Midbrain (tissue), 1 donor: ENCODE data around the gene PPP1R13L.

Experiments
- DNase-seq: peaks from one replicate; lab custom pipeline; 2025; lab: John Stamatoyannopoulos, UW

The PPP1R13L gene

DNA sequence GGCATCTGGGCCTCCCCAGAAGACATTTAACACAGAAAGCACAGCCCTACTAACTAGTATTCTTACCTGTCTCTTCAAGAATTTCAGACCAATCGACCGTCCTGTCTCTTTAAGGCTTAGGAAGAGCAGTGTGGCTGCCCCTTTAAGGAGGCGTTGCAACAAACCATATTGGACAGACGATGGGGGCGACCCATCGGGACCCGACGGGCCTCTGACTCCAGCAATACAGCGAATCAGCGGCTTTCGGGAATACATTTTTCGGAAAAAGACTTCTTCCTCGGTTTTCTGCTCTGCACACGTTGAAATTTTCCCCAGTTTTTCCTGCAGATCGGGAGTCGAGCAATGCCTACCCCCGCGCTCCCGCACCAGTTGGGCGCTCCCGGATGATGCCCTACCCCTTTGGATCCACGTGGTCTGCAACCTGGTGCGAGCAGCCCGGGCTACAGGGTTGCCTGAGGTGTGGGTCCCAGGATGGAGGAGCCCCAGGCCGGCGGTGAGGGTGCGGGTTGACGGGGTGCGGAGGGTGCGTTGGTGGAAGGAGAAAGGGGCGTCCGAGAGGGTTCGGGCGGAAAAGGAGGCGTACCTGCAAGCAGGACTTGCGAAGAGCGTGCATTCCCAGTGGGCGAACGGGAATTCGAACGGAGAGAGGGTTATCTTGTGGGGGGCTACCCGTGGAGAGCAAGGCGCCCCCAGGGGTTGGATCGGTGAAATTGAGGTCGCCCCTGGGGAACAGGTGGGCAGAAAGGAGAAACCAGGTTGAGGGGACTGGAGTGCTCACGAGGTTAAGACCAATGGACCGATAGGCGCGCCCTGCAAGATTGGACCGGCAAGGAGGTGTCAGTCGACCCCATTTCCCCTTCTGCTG, 1.6 kb upstream of the PPP1R13L start, which contains the start of gene POLR1G:
TSS of gene POLR1G (plus strand) at position 419 of the 865 bp plus-strand sequence. CDS start at position 472, 53 bp downstream.
- peak; percentile 89 for DNase-seq

DNA sequence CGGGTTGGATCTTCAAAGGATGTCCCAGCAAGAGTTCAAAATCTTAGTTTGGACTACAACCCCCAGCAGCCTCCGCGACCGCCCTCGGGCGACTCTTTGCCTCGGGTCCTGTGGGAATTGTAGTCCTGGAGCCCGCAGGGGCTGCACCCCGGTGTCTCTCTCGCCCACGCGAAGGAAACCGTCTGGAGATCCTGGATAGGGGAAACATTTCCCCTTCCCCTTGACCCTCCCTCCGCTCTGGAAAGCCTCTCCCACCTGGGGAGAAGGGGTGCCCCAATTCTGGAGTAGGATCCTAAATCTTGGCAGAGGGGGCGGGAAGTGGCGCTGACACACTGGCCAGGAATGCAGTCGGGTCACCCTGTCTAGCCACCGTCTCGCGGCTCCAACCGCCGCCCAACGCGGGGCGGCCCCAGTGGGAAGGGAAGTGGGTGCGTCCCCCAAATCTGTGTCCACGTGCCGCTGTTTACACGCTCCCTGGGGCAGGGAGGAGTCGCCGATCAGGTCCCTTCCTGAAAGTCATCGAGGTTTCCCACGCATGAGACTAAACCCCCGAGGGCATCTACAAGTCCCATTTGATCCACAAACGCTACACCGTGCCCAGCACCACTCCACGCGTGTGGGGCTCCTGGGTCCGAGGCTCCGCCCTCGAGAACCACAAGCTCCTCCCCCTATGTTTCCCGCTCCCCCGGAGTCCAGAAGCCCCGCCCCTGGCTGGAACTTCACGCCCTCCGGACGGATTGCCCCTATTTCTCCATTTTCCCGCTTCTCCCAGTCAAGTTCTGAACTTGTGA, 761 bp upstream of the PPP1R13L start:
- peak; percentile 89 for DNase-seq

DNA sequence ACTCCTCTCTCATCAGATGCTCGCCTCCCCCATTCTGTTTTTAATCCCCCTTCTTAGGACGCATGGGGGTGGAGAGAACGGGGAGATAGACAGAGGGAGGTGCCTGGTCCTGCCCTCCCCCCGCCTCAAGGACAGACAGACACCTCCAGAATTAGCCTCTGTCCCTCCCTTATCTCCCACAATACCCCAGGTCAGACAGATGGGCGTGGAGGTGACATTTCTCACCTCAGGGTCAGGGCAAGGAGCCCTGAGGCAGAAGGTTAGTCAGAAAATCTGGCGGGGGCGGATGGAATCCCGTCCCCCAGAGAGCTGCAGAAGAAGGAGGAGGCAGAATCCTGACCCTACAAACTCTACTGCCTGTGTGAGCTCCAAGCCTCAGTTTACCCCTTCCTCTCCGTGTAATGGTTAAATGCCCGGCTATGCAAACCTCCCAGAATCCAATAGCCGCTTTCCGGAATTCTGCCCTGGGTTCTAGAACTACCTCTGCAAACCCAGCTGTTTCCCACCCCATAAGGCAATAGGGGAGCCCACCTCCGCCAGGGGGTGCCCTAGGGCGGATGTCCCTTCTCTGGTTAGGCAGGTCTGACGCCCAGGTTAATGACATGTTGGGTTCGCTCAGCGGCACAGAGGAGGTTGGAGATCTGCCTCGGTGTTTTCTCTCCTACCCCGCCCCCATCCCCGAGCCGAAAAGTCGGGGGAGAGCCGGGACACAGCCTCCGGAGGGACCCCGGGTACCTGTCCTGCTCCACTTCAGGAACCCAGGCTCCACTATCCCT, 900 bp downstream of the PPP1R13L start:
- no peak for DNase-seq

DNA sequence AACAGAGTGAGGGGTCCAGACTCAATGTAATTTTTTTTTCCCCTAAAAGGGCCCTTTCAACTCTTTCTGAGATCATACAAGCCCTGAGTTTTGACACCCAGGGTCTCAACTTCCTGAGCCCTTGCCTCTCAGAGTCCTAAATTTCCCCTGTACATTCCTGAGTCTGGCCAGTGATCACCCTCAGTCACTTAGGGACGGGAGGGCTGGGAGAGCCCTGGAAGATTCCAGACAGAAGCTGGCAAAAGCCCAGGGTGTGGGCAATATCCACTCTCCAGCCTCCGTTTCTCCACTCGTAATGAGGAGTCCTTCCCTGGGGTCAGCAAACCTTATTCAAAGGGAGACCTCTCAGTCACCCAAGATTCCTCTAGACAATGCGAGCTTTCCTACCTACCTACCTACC, 1.6 kb downstream of the PPP1R13L start:
- DNase-seq, result no peak

DNA sequence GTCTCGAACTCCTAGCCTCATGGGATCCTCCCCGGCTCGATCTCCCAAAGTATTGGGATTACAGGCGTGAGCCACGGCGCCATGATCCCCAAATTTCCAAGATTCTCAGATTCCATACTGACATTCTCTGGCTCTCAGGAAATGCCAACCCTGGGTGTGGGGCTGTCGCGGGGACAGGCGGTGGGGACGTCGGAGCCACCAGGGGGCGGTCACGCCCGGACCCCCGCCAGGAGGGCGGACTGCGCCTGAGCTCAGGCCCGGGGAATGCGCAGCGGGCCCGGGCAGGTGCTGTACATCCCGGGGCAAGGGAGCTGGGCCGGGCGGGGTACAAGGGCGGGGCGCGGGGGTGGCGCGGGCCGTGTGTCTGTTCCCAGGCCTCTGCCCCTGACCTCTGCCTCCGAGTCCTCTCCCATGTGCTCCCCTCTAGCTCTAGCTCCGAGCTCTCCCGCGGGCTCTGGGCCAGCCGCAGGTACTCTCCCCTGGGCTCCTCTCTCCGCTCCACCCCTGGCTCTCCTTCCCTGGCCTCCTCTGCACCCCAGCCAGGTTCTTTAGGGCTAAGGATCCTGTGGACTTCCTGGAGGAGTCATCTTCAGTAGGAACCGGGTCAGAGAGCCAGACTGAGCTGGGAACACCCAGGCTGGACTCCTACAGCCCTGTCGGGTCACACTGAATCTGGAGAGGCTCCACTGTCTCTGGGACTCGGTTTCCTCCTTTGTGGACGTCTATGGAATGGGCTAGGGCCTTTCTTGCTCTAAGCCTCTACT, 2.4 kb downstream of the PPP1R13L start:
- no peak for DNase-seq

DNA sequence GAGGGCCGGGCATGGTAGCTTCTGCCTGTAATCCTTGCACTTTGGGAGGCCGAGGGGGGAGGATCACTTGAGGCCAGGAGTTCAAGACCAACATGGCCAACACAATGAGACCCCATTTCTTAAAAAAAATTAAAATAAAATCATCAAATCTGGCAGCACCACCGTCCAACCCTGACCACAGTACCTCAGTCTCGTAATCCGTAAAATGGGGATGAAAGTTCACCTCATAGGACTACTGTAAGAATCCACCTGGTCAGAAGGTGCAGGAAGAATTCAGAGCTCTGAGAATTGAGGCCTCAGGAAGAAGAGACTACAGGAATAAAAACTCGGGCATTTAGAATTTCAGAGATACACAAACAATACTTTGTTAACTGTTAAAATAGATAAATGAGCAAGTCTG, 3.1 kb downstream of the PPP1R13L start:
- no peak for DNase-seq

DNA sequence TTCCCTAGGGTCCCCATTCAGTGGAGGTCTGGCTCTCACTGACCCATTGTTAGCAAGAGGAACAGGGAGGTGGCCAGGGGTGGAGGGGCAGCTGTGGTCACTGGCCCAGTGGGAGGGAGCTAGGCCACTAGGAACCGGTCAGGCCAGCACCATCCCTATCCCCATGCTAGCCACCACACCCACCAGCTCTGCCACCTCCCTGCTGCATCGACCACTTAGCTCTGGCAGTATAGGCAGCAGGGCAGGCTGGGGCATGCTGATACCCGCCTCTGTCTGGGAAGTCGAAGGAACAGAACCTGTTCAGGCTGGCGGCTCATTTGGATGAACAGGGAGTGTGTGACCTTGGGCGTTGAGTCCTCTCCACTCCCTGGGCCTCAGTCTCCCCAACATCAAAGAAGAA, 4.7 kb downstream of the PPP1R13L start:
- no peak for DNase-seq

DNA sequence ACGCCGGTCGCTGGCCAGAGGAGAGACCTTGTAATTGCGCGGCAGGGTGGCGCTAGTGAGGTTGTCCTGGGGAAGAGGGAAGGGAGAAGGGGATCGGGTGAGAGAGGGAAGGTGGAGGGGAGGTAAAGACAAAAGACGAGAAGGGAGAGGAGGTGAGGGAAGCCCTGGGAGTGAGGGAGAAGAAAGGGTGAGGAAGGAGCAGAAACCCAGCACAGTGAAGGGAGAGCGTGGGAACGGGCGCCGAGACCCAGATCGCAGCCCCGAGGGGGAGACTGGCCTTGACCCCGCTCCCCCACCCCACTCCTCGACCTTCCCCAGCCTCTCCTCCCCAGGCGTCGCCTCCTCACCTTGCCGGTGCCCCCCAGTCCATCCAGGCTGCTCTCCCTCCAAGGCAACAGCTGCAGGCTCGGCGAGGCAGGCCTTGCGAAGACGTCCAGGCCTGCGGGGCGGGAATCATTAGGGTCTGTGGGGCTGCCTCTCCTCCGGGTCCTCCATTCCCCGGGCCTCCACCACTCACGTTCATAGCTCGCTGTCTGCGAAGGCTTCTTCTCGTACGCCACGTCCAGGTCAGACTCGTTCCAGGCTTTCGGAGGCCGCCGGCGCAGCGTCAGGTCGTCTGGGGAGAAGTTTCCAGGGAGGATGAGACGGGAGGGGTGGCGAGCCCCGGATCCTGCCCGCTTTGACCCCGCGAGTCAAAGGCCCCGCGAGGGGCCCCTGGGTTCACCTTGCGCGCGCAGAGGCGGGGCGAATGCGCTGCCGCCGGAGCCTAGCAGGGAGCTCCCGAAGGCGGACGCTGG, 8.8 kb downstream of the PPP1R13L start:
- no peak for DNase-seq

DNA sequence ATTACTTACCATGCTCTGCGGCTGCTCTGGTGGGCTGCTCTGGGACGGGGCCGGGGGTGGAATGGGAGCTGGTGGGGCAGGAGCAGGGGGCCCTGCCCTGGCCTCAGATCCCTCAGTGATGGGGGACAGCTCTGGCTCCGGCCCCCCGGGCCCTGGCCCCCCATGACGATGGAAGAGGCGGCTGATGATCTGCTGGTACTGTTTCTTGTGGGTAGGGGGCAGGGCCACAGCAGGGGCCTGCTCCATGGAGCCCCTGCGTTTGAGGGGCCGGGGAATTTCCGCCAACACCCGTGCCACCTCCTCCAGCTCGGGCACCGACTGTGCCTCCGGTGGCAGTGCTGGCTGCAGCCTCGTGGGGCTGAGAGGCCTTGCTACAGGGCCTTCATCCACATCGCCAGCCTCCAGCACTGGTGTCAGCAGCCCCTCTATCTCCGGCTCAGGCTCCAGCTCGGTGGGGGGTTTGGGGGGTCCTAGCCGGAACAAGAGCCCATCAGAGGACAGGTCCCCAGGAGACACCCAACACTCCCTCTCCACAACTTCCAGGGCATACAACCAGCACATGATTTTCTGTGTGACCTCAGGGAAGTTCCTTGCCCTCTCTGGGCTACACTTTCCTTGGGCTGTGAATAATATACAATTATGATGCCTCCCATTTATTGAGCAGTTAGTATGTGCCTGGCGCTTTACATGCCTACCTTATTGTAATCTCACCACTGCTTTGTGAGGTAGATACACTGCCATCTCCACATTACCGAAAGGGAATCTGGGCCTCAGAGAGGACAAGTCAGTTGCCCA, 12.8 kb downstream of the PPP1R13L start:
- no peak for DNase-seq

DNA sequence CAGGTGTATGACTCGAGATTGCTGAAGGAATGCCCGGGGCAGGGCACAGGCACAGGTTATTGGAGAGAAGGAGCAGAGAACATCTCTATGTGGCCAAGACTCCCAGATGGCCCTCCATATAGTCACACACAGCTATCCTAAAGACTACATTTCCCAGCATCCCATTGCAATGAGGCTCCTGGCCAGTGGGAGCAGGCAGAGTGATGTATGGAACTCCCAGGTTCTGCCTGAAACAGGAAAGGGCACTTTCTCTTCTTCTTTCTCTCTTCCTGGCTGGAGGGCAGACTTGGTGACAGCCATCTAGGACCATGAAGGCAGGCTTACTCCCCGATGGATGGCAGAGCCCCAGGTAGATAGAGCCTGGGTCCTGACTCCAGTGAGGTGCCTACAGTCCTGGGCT, 13.5 kb downstream of the PPP1R13L start:
- no peak for DNase-seq

DNA sequence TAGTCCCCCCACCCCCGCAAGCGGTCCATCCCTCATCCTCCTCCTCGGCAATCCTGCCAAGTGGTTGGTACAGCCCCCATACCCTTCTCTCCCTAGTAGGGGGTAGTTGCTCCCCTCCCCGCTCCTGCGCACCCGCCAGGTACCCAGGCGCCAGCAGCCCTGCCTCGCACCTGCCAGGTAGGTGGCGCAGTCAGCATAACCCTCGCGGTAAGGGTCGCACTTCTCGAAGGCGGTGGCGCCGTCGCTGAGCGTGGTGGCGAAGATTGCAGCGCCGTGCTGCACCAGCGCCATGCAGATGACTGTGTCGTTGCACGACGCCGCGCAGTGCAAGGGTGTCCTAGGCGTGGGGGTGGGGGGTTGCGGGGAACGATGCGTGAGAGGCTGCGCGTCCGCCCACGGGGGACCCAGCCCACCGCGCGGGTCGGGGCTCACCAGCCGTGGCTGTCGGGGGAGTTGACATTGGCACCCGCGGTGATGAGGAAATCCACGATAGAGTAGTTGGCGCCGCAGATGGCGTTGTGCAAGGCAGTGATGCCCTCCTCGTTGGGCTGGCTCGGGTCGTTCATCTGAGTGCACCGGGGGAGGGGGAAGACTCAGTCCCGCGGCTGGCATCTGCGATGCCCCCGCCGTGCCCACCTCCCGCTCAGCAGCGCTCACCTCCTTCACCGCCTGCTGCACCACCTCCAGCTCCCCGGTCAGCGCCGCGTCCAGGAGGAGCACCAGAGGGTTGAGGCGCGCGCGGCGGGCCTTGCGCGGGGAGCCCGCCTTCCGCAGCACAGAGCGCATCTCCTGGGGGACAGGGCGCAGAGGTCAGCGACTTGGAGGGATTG, 19.3 kb downstream of the PPP1R13L start:
- DNase-seq, result no peak

DNA sequence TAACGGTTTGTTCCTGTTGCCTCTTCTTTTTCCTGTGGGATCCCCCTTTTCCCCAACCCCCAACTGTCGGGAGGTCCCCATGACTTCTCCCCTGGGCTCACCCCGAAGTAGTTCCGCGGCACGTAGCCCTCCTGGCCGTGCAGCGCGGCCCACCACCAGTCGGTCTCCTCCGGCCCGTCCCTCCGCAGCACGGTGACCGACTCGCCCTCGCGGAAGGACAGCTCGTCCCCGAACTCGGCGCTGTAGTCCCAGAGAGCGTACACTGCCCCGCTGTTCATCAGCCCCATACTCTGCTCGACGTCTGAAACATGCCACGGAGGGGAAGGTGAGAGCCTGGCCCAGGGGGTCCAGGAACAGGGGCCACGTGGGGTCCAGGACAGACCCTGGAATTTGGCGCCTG, 22.4 kb downstream of the PPP1R13L start:
- no peak for DNase-seq

DNA sequence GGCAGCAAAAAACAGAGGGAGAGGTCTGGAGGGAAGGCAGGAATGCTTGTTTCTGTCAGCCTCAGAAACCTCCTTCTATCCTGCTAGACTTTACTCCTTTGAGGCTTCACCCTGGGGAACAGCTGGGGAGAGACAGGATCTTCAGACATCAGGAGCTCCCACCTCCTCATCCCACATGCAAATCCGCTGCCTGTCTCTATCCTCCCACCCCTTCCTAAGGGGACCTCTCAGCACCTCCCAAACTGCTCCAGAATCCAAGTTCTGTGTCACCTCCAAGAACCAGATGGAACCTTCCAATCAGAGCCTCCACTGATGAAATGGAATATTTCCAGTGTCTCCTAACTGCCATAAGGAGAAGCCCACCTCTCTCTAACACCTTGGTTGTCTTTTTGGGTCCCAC, 24.8 kb downstream of the PPP1R13L start:
- DNase-seq, result no peak

DNA sequence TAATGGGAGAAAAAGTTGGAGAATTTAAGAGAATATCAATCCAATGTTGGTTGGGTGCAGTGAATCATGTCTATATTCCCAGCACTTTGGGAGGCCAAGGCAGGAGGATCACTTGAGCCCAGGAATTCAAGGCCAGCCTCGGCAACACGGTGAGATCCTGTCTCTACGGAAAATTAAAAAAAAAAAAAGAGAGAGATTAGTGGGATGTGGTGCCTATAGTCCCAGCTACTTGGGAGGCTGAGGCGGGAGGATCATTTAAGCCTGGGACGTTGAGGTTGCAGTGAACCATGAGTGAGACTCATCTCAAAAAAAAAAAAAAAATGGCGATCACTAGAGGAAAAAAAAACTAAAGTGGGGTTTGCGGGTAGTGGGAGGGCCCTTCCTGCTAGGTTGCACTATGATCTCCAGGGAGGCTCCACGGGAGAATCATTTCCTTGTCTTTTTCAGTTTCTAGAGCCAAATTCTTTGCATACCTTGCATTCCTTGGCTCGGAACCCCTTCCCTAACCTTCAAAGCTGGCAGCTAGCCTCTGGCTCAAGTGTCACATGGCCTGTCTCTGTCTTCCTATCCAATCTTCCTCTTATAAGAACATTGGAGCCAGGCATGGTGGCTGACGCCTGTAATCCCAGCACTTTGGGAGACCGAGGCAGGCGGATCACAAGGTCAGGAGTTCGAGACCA, 28.7 kb downstream of the PPP1R13L start:
- DNase-seq, result no peak

DNA sequence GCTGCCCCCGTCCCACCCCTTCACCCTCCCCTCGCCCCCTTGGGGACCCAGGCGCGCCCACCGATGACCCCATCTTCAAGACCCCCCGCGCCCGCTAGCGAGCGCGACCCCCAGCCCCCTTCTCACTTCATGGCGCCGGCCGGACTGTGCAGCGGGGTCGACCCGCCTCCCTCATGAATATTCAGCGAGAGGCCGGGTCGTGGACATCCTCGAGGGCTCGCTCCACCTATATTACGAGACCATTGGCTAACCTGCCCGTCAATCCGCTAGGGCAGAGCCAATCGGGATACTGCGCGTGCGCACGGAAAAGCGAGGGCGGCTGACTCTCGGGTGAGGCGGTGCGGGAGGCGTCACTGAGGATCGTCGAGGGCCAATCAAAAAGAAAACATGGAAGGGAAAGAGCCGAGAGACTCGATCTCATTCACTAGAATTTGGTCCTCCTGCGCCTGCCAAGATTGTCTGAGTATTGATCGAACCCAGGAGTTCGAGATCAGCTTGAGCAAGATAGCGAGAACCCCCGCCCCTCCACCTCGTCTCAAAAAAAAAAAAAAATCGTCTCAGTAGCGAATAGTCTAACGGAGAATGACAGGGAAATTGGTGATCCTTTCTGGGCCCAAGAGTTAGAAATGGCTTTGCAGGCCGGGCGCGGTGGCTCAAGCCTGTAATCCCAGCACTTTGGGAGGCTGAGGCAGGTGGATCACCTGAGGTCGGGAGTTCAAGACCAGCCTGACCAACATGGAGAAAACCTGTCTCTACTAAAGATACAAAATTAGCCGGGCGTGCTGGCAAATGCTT, 34.3 kb downstream of the PPP1R13L start, which contains the start of gene ERCC2:
TSS of gene ERCC2 (minus strand) at position 164 of the 795 bp plus-strand sequence. CDS start at position 131, 33 bp downstream.
- peak; percentile 99 for DNase-seq

DNA sequence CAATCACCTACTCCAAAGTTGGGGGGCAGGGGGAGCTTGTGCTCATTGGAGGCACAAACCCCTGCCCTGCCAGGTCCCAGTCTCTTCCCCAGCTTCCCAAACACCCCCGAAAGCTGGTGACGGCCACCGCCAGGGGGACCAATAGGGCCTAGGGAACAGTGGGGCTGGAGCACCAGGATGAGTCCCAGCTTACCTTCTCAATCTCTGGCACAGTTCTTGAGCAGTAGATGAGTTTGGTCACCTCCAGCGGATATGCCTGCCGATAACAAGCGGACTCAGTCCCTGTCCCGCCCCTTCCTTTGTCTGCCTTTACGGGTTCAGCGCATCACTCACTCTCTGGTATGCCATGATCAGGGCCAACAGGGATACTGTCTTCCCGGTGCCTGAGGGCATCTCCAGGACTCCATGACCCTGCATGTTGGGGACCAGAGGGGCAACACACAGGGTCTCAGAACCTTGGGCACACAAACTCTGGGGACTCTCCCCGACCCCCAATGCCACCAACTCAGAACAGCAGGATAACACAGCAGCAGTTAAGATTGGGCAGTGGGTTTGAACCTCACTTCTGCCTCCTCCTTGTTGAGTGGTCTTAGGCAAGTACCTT, 36.0 kb downstream of the PPP1R13L start:
- DNase-seq, result no peak

DNA sequence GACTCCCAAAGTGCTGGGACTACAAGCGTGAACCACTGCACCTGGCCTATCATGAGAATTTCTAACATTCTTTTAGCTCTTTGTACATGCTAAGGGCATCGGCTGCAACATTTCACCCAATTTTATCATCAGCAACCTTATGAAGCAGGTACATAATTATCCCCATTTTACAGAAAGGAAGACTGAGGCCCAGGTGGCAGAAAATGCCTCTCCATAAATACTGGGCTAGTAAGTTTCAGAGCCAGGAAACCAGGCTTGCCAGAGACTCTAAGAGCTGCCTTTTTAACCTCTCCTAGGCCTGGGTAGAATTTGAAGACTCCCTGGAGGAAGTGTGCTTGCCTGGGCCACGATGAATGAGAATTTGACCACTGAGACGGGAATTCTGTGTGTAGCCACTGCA, 36.7 kb downstream of the PPP1R13L start:
- DNase-seq, result no peak
